ENCODE data around the gene FAM193A.
"Not testable (repeated sequence)": the region's sequence is repeated elsewhere in the genome, so short reads cannot be mapped to it uniquely, and the experiment has no call there.

The FAM193A gene

GRCh38 chr4:2514193-2514592 is 22.3 kb upstream of the FAM193A start:
- not testable (repeated sequence) for DNase-seq

- DNase-seq: not testable (repeated sequence)
Observed at GRCh38 chr4:2514944-2515343, 21.5 kb upstream of the FAM193A start.

GRCh38 chr4:2515830-2516550 is 20.5 kb upstream of the FAM193A start:
- DNase-seq: no peak

- DNase-seq: no peak
Observed at GRCh38 chr4:2516635-2517034, 19.8 kb upstream of the FAM193A start.

DNA sequence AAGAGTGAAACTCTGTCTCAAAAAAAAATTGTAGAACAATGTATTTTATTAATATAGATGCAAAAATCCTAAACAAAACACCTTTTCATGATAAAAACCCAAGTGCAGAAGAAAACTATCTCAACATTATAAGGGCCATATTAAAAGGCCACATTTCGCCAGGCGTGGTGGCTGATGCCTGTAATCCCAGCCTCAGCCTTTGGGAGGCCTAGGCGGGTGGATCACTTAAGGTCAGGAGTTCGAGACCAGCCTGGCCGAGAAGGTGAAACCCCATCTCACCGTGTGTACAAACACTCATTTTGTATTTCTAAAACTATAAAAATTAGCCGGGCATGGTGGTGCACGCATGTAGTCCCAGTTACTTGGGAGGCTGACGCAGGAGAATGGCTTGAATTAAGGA is 9.9 kb upstream of the FAM193A start:
- DNase-seq: no peak

DNA sequence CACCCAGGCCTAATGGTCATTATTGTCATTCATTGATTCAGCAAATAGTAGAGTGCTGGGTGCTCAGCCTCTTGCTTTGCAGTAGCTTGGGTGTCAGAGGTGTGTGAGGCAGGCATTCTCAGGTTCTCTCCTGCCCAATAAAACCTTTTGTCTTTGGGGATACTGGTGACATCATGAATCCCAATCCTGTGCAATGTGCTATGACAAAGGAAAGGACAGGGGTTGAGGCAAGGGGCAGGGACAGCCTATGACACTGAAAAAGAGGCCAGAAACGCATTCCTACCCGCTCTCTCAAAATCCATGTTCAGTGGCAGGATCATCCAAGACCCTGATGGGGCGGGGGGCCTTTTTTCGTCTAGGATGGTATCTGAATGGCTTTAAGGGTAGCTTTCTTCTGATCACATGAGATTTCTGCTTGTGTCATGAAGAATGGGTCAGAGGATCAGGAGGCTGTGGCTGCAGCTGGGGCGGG is 1.5 kb upstream of the FAM193A start:
- peak in 1 of 58 donors; percentile 56 for DNase-seq

DNA sequence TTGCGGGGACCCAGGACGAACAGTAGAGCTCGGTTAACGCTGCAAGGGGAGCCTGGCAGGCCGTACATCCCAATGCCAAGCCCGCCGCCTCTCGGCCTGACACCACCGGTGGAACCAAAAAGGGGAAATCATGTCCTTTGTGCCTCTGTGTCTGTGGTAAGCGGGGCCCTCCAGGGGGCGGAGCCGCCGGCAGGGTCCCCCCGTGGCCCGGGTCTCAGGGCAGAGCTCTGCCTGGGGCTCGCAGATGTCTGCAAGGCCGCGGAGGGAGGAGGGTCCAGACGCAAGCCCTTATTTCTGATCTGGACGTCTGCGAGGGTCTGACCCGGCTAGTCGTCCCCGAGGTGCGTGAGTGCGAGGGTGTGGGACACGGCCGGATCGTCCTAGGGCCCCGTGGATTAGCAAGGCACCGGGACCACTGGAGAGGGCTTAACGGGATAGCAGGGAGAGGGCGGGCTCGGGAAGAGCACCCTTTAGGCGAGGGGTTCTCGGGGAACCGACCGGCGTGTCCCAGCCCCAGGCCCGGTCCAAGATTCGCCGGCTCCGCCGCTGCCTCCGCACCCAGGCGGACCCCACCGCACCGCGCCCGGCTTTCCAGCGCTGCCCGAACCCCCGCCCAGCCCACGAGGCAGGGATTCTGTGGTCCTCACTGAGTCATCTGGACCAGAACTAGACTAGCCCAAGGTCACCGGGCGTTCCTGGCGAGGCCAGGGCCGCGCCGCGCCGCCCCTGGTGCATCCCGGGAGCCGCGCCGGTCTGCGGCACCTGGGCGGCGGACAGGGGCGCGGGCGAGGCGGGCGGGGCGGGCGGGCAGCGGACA is 863 bp upstream of the FAM193A start:
- peak in 55 of 58 donors; percentile 19 to 86 (median 55) for DNase-seq

DNA sequence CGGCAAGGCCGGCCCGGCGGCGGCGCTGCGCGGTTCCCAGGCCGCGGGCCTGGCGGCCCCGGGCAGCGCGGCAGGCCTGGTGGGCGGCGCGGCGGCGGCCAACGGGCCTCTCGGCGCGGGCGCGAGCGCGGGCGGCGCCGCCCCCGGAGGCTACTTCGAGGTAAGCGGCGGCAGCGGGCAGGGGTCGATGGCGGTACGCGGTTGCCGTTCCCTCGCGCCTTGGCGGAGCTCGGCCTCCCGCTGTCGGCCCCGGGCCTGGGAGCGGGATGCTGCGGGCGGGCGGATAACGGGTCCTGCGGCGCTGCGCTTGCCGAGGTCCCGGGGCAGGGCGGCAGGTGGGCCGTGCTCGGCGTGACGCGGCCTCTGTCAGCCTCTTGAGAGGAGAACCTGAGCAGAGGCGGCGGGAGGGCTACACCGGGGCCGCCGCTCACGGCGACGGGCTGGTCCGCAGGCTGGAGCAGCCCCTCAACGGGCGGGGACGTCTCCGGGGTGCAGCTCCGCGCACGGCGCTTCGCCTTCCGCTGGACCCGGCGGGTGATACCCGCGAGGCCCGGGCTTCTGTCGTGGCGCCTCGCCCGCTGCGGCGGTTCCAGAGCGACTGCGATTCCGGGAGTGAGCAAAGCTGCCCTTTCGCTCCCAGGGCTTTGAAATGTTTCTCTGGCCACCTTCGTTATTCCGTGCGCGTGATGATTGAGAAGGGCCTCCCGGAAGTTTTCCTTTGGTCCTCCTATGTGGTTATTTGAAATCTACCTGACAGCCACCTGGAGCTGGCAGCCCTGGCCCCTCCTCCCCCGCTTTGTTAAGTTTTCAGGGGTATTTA is 774 bp downstream of the FAM193A start:
- peak in 37 of 58 donors; percentile 3 to 59 (median 34) for DNase-seq

GRCh38 chr4:2543580-2544191 is 7.2 kb downstream of the FAM193A start:
- not testable (repeated sequence) for DNase-seq

DNA sequence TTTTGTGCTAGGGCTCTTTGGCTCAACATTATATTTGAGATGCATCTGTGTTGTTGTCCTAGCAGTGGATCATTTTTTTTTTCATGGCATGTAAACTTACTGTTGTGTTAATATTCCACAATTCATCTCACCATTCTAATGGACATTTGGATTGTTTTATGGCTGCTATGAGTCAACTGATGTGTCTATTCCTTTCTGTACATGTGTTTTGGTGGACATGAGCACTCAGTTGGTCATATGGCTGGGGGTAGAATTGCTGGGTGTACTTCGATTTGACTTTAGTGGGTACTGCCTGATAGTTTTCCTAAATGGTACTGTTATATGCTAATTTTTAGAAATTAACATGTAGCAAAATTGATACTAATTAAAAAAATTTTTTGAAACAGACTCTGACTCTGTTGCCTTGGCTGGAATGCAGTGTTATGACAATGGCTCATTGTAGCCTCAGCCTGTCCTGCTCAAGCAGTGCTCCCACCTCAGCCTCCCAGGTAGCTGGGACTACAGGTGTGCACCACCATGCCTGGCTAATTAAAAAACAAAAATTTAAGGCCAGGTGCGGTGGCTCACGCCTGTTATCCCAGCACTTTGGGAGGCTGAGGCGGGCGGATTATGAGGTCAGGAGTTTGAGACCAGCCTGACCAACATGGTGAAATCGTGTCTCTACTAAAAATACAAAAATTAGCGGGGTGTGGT is 9.0 kb downstream of the FAM193A start:
- DNase-seq: no peak

DNA sequence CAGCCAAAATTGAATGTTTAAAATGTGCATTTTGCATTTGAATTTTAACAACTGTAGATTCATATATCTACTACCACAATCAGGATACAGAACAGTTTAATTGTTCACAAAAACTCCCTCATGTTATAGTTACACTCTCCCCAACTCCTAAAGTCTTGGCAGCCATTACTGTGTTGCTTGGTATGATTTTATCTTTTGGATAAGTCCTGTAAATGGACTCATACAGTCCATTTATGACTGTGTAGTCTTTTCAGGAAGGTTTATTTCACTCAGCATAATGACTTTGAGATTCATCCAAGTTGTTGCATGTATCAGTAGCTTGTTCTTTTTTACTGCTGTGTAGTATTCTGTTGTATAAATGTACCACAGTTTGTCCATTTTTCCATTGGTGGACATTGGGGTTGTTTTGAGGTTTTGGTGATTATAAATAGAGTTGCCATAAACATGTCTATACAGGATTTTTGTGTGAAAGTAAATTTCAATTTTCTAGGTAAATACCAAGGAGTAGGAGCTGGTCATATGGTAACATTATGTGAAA is 9.9 kb downstream of the FAM193A start:
- no peak for DNase-seq

- not testable (repeated sequence) for DNase-seq
Observed at GRCh38 chr4:2546961-2547691, 10.7 kb downstream of the FAM193A start.

DNA sequence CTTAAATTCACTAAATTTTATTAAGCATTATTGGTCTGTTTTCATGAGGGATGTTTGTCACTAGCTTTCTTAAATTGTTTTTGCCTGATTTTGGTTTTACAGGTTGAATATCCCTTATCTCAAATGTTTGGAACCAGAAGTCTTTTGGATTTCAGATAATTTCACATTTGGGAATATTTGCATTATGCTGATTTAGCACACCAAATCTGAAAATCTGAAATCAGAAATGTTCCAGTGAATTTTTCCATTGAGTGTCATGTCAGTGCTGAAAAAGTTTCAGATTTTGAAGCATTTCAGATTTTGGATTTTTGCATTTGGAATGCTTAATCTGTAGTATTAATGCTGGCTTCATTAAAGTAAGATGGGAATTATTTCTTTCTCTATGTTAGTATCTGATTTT is 14.7 kb downstream of the FAM193A start:
- no peak for DNase-seq

DNA sequence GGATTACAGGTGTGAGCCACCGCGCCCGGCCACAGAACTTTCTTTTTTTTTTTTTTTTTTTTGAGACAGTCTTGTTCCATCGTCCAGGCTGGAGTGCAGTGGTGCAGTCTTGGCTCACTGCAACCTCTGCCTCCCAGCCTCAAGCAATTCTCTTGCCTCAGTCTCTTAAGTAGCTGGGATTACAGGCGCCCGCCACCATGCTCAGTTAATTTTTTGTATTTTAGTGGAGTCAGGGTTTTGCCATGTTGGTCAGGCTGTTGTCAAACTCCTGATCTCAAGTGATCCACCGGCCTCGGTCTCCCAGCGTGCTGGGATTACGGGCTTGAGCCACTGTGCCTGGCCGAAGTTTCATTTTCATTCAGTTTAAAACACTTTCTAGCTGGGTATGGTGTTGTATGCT is 16.4 kb downstream of the FAM193A start:
- DNase-seq: no peak

DNA sequence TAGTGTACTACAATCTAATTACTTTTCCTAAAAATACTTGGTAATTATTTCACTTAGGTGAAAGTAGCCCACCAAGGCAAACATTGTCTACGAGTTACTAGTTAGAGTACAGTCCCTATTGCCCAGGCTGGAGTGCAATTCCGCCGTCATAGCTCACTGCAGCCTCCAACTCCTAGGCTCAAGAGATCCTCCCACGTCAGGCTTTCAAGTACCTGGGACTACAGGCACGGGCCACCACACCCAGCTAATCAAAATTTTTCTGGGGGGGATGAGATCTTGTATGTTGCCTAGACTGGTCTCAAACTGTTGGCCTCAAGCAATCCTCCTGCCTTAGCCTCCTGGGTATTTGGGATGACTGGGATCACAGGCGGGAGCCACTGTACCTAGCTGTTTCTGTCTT is 21.9 kb downstream of the FAM193A start:
- no peak for DNase-seq

- DNase-seq: no peak
Observed at GRCh38 chr4:2560167-2560566, 23.7 kb downstream of the FAM193A start.

- no peak for DNase-seq
Observed at GRCh38 chr4:2565533-2565932, 29.1 kb downstream of the FAM193A start.

DNA sequence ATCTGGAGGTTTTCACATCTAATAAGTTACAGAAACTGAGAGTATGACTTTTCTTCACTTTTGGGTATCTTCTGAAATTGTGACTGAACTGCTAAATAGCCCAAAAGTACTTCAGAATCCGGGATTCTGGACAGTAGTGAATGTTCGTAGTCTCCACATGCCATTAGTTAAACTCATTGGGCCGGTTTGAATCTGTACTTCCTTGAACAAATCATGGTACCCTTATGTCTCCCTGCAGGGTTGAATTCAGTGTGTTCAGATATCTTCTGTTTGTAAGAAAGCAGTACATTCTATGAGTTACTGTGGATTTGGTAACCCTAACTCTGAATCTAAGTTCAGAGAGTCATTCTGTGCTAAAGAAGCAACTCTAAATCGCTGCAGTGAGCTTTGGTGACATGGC is 33.6 kb downstream of the FAM193A start:
- no peak for DNase-seq

DNA sequence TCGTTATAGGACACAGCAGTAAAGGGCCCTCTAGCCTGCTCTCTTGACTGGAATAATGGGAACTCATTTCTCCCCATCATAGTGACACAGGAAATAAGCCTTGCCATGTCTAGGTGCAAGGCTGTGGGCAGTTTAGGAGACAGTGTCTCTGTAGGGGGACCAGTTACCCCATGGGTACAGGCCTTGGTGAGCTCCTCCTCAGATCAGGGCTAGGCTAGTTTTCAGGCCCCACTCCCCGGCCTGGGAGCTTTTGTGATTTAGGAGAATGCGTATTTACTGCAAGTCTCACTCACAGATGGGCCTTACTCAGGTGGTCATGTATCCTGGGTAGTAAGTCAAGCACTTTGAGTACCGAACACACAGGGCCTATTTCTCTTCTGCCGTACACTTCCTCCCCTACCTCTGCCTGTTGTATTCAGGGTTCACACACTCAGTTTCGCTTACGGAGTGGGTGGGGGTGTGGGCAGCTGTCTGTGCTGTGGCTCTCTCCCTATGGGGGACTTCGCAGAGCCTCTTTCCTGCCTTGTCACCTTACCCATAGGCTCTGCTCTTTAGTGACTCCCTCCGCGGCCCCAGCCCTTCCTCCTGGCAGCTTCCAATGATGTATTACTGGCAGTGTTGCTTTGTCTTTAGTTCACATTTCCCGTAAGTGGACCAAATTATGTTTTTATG is 34.2 kb downstream of the FAM193A start:
- DNase-seq: peak in 1 of 58 donors; percentile 18

Data from anterior cingulate cortex (tissue), 58 donors.